ENCODE data around the gene NDUFS8. TPM values are rescaled to one million over a fixed set of nuclear protein-coding genes. Genes with fewer than 3 reads are reported as not detected.

NDUFS8 gene
- total and polyA plus RNA-seq, 2 of the 13 experiments (the other 11 are each of a cell fraction or from before 2014, with no cell fraction given): 96.7 to 158 TPM

DNA sequence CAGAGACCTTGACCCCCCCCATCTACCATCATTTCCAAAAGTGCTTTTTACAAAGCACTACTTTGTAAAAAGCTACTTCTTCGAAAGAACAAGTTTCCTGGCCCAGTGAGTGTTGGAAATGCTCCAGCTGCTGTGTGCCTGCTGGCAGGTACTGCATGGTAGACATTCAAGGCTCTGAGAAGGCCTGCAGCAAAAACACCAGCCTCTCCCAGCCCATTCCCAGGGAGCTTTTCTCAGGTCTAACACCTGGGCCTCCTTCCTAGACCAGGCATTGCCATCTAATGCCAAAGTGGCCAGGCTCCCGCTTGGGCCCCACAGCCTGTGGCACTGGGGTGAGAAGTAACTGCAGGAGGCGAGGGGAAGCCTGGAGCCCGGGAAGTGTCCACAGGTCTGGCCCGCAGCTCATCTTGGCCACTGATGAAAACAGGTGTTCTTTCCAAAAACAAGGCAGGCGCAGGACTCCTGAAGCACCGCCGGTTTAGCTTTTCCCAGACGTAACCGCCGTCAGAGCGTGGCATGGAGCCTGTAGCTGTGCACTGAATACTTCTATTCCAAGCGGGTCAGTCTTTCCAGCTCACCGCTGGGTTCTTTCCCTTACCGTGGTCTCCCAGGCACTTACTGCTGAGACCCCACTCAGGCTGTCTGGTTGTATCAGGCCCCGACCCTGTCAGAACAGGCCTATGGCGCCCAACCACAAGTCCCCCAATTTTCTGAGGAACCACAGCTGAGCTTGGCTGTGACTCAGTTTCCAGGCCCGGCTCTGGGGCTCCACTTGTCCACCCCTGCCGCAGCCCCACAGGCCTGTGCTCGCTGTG lies 7.1 kb downstream of the NDUFS8 start (continued):
- TF ChIP-seq ZFP36 (IDR thresholded peaks at IDR 0.05; ENCODE audit: borderline replicate concordance, low read depth, low read length, partially characterized antibody) (no peak), RBAK (CRISPR knock-in tag; IDR thresholded peaks at IDR 0.05) (no peak), ATAD3A (CRISPR knock-in tag; IDR thresholded peaks at IDR 0.05) (no peak), MTF1 (CRISPR knock-in tag; IDR thresholded peaks at IDR 0.05) (no peak), ZNF563 (CRISPR knock-in tag; IDR thresholded peaks at IDR 0.05) (no peak), MTA3 (CRISPR knock-in tag; IDR thresholded peaks at IDR 0.05) (no peak), ZSCAN9 (CRISPR knock-in tag; IDR thresholded peaks at IDR 0.05; ENCODE audit: borderline replicate concordance) (no peak), MBNL3 (CRISPR knock-in tag; conservative IDR thresholded peaks at IDR 0.05) (no peak), TEAD2 (CRISPR knock-in tag; IDR thresholded peaks at IDR 0.05) (no peak)
- TF ChIP-seq, protein P1, sequence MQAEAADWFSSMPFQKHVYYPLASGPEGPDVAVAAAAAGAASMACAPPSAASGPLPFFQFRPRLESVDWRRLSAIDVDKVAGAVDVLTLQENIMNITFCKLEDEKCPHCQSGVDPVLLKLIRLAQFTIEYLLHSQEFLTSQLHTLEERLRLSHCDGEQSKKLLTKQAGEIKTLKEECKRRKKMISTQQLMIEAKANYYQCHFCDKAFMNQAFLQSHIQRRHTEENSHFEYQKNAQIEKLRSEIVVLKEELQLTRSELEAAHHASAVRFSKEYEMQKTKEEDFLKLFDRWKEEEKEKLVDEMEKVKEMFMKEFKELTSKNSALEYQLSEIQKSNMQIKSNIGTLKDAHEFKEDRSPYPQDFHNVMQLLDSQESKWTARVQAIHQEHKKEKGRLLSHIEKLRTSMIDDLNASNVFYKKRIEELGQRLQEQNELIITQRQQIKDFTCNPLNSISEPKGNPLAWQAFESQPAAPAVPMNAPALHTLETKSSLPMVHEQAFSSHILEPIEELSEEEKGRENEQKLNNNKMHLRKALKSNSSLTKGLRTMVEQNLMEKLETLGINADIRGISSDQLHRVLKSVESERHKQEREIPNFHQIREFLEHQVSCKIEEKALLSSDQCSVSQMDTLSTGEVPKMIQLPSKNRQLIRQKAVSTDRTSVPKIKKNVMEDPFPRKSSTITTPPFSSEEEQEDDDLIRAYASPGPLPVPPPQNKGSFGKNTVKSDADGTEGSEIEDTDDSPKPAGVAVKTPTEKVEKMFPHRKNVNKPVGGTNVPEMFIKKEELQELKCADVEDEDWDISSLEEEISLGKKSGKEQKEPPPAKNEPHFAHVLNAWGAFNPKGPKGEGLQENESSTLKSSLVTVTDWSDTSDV (CRISPR knock-in tag; IDR thresholded peaks at IDR 0.05): no peak
- TF ChIP-seq, protein P2, sequence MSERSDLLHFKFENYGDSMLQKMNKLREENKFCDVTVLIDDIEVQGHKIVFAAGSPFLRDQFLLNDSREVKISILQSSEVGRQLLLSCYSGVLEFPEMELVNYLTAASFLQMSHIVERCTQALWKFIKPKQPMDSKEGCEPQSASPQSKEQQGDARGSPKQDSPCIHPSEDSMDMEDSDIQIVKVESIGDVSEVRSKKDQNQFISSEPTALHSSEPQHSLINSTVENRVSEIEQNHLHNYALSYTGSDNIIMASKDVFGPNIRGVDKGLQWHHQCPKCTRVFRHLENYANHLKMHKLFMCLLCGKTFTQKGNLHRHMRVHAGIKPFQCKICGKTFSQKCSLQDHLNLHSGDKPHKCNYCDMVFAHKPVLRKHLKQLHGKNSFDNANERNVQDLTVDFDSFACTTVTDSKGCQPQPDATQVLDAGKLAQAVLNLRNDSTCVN (CRISPR knock-in tag; IDR thresholded peaks at IDR 0.05; ENCODE audit: borderline replicate concordance): no peak
- TF ChIP-seq, protein P3, sequence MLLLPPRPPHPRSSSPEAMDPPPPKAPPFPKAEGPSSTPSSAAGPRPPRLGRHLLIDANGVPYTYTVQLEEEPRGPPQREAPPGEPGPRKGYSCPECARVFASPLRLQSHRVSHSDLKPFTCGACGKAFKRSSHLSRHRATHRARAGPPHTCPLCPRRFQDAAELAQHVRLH (CRISPR knock-in tag; IDR thresholded peaks at IDR 0.05; ENCODE audit: borderline replicate concordance, low read depth): no peak
- TF ChIP-seq, protein P4, sequence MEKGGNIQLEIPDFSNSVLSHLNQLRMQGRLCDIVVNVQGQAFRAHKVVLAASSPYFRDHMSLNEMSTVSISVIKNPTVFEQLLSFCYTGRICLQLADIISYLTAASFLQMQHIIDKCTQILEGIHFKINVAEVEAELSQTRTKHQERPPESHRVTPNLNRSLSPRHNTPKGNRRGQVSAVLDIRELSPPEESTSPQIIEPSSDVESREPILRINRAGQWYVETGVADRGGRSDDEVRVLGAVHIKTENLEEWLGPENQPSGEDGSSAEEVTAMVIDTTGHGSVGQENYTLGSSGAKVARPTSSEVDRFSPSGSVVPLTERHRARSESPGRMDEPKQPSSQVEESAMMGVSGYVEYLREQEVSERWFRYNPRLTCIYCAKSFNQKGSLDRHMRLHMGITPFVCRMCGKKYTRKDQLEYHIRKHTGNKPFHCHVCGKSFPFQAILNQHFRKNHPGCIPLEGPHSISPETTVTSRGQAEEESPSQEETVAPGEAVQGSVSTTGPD (CRISPR knock-in tag; IDR thresholded peaks at IDR 0.05): no peak
- TF ChIP-seq, protein P5, sequence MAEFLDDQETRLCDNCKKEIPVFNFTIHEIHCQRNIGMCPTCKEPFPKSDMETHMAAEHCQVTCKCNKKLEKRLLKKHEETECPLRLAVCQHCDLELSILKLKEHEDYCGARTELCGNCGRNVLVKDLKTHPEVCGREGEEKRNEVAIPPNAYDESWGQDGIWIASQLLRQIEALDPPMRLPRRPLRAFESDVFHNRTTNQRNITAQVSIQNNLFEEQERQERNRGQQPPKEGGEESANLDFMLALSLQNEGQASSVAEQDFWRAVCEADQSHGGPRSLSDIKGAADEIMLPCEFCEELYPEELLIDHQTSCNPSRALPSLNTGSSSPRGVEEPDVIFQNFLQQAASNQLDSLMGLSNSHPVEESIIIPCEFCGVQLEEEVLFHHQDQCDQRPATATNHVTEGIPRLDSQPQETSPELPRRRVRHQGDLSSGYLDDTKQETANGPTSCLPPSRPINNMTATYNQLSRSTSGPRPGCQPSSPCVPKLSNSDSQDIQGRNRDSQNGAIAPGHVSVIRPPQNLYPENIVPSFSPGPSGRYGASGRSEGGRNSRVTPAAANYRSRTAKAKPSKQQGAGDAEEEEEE (CRISPR knock-in tag; IDR thresholded peaks at IDR 0.05; ENCODE audit: borderline replicate concordance): no peak
- TF ChIP-seq, protein P6, sequence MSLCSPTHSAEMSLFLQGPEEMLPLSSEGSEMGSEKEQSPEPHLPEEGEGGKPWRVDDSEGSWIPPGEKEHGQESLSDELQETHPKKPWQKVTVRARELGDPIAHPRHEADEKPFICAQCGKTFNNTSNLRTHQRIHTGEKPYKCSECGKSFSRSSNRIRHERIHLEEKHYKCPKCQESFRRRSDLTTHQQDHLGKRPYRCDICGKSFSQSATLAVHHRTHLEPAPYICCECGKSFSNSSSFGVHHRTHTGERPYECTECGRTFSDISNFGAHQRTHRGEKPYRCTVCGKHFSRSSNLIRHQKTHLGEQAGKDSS (CRISPR knock-in tag; IDR thresholded peaks at IDR 0.05; ENCODE audit: borderline replicate concordance, low read depth): no peak
- TF ChIP-seq, protein P7, sequence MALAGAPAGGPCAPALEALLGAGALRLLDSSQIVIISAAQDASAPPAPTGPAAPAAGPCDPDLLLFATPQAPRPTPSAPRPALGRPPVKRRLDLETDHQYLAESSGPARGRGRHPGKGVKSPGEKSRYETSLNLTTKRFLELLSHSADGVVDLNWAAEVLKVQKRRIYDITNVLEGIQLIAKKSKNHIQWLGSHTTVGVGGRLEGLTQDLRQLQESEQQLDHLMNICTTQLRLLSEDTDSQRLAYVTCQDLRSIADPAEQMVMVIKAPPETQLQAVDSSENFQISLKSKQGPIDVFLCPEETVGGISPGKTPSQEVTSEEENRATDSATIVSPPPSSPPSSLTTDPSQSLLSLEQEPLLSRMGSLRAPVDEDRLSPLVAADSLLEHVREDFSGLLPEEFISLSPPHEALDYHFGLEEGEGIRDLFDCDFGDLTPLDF (CRISPR knock-in tag; IDR thresholded peaks at IDR 0.05): no peak
- TF ChIP-seq, protein P8, sequence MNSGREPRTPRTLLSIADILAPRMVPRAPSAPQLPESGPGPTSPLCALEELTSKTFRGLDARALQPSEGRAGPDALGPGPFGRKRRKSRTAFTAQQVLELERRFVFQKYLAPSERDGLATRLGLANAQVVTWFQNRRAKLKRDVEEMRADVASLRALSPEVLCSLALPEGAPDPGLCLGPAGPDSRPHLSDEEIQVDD (CRISPR knock-in tag; IDR thresholded peaks at IDR 0.05; ENCODE audit: borderline replicate concordance): no peak
